Neural cell (in vitro differentiated cells): ENCODE data around the gene UBXN2A.

Source experiments
- CTCF ChIP-seq: fragments of 450-650 bp; IDR thresholded peaks from 2 replicates; pipeline ENCODE4 v1.5.1; 2014; ENCODE audit warnings: antibody characterized with exemption, mild to moderate bottlenecking, moderate library complexity; ENCODE audit not compliant: poor library complexity, severe bottlenecking
- EP300 ChIP-seq: fragments of 450-650 bp; conservative IDR thresholded peaks from 2 replicates; pipeline ENCODE4 v1.6.1; 2014; ENCODE audit warnings: antibody characterized with exemption, mild to moderate bottlenecking, moderate library complexity; ENCODE audit not compliant: poor library complexity, severe bottlenecking
- EZH2 ChIP-seq: fragments of 200-600, 300-800 bp; shearing (Covaris generic), sonication (generic); IDR thresholded peaks from 2 replicates; pipeline ENCODE4 v1.6.1; 2014; ENCODE audit warnings: antibody characterized with exemption, low read length, borderline replicate concordance, mild to moderate bottlenecking; ENCODE audit not compliant: insufficient read depth, poor library complexity, severe bottlenecking
- MXI1 ChIP-seq: fragments of 450-650 bp; conservative IDR thresholded peaks from 2 replicates; pipeline ENCODE4 v1.6.1; 2014; ENCODE audit warnings: antibody characterized with exemption, mild to moderate bottlenecking; ENCODE audit not compliant: poor library complexity, severe bottlenecking
- POLR2AphosphoS5 ChIP-seq: IDR thresholded peaks from 2 replicates; pipeline ENCODE4 v1.6.1; 2012
- RAD21 ChIP-seq: fragments of 450-650 bp; conservative IDR thresholded peaks from 2 replicates; pipeline ENCODE4 v1.6.1; 2014; ENCODE audit warnings: antibody characterized with exemption, mild to moderate bottlenecking, moderate library complexity
- REST ChIP-seq: IDR thresholded peaks from 2 replicates; pipeline ENCODE4 v1.6.1; 2012; ENCODE audit warnings: borderline replicate concordance
- SMC3 ChIP-seq: fragments of 450-650 bp; conservative IDR thresholded peaks from 2 replicates; pipeline ENCODE4 v1.6.1; 2014; ENCODE audit warnings: antibody characterized with exemption, mild to moderate bottlenecking, moderate library complexity; ENCODE audit not compliant: poor library complexity
- TAF1 ChIP-seq: IDR thresholded peaks from 2 replicates; pipeline ENCODE4 v1.6.1; 2012; ENCODE audit warnings: low read depth

GRCh38 chr2:24018241-24018640 is 78.0 kb downstream of the UBXN2A start:
- TF ChIP-seq CTCF: no peak
- TF ChIP-seq POLR2AphosphoS5: no peak
- no peak for TF ChIP-seq EZH2
- TF ChIP-seq RAD21: no peak
- TF ChIP-seq TAF1: no peak
- TF ChIP-seq MXI1: no peak
- TF ChIP-seq REST: no peak
- TF ChIP-seq EP300: no peak
- TF ChIP-seq SMC3: no peak
